Measurements from ENCODE around the gene GULP1.
"Not testable (repeated sequence)": the region's sequence is repeated elsewhere in the genome, so short reads cannot be mapped to it uniquely, and the experiment has no call there.

The GULP1 gene

GRCh38 chr2:188291142-188291616, 495 bp upstream of the GULP1 start:
- peak overlapping the region; percentile 80 to 88 for H3K27ac ChIP-seq (ENCODE audit: low read depth in 2 of 2, low read length in 2 of 2)
- peak overlapping the region; percentile 68 to 80 for H3K9ac ChIP-seq (ENCODE audit: low read depth in 1 of 2, low read length in 2 of 2)
- H3K4me3 ChIP-seq (ENCODE audit: low read length in 2 of 2) = peak overlapping the region; percentile 75 to 83
- peaks cover 5 to 11% of the 10 kb centered on the region in 2 donors for H3K4me1 ChIP-seq (ENCODE audit: control insufficient read depth in 2 of 2, insufficient read depth in 2 of 2, low read length in 2 of 2)
- no peaks in the 10 kb centered on the region for H3K9me3 ChIP-seq (ENCODE audit: control insufficient read depth in 2 of 2, low read length in 2 of 2)
- no peaks in the 10 kb centered on the region for H3K36me3 ChIP-seq (ENCODE audit: control insufficient read depth in 2 of 2, insufficient read depth in 2 of 2, low read length in 2 of 2)
- H3K27me3 ChIP-seq (ENCODE audit: control insufficient read depth in 2 of 2, insufficient read depth in 2 of 2, low read length in 2 of 2) = peaks cover 9 to 11% of the 10 kb centered on the region in 2 donors

- H3K9me3 ChIP-seq (ENCODE audit: control insufficient read depth in 2 of 2, low read length in 2 of 2) = no peaks in the 10 kb centered on the region
- H3K27me3 ChIP-seq (ENCODE audit: control insufficient read depth in 2 of 2, insufficient read depth in 2 of 2, low read length in 2 of 2) = peaks cover 9 to 11% of the 10 kb centered on the region in 2 donors
- peaks cover 5 to 11% of the 10 kb centered on the region in 2 donors for H3K4me1 ChIP-seq (ENCODE audit: control insufficient read depth in 2 of 2, insufficient read depth in 2 of 2, low read length in 2 of 2)
- peak overlapping the region; percentile 68 to 80 for H3K9ac ChIP-seq (ENCODE audit: low read depth in 1 of 2, low read length in 2 of 2)
- H3K36me3 ChIP-seq (ENCODE audit: control insufficient read depth in 2 of 2, insufficient read depth in 2 of 2, low read length in 2 of 2) = no peaks in the 10 kb centered on the region
- peak overlapping the region; percentile 80 to 88 for H3K27ac ChIP-seq (ENCODE audit: low read depth in 2 of 2, low read length in 2 of 2)
- peak overlapping the region; percentile 75 to 83 for H3K4me3 ChIP-seq (ENCODE audit: low read length in 2 of 2)
Observed at GRCh38 chr2:188292348-188293239, 920 bp downstream of the GULP1 start.

- Histone ChIP-seq H3K36me3 (ENCODE audit: control insufficient read depth in 2 of 2, insufficient read depth in 2 of 2, low read length in 2 of 2) (no peaks in the 10 kb centered on the region), H3K27me3 (ENCODE audit: control insufficient read depth in 2 of 2, insufficient read depth in 2 of 2, low read length in 2 of 2) (peaks cover 5 to 11% of the 10 kb centered on the region in 2 donors), H3K4me3 (ENCODE audit: low read length in 2 of 2) (peak overlapping the region; percentile 75 to 83), H3K9ac (ENCODE audit: low read depth in 1 of 2, low read length in 2 of 2) (peak overlapping the region; percentile 9 to 37), H3K9me3 (ENCODE audit: control insufficient read depth in 2 of 2, low read length in 2 of 2) (no peaks in the 10 kb centered on the region), H3K4me1 (ENCODE audit: control insufficient read depth in 2 of 2, insufficient read depth in 2 of 2, low read length in 2 of 2) (peaks cover 5 to 11% of the 10 kb centered on the region in 2 donors), H3K27ac (ENCODE audit: low read depth in 2 of 2, low read length in 2 of 2) (peak overlapping the region; percentile 19 to 88)
Observed at GRCh38 chr2:188293601-188294351, 2.1 kb downstream of the GULP1 start.

DNA sequence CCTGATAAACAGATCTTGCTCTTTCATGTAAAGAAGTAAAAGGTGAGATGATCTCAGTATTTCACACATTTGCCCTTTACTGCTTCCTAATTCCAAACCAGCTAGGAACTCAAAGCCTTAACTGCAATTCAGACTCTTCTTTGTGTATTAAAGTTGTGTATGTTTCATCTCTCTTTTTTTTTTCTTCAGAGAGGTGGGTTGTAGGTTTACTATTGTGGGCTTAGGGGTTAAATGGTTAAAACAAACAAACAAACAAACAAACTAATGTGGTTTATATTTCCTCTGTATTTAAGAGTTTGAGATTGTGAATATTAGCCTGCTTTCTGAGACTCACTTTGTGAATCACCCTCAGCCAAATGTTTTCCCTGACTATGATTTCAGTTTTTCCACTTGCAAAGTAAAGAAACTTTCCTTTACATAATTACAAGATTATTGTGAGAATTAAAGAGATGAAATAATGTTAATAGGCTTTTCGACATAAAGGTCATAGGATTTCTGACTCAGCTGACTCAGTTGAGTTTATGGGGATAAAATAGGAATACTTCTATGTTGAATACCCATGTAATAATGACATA, 2.8 kb downstream of the GULP1 start:
- H3K4me3 ChIP-seq (ENCODE audit: low read length in 2 of 2) = peak overlapping the region; percentile 38 to 83
- H3K9me3 ChIP-seq (ENCODE audit: control insufficient read depth in 2 of 2, low read length in 2 of 2) = no peaks in the 10 kb centered on the region
- H3K4me1 ChIP-seq (ENCODE audit: control insufficient read depth in 2 of 2, insufficient read depth in 2 of 2, low read length in 2 of 2) = peaks cover 5 to 11% of the 10 kb centered on the region in 2 donors
- peaks cover 5 to 11% of the 10 kb centered on the region in 2 donors for H3K27me3 ChIP-seq (ENCODE audit: control insufficient read depth in 2 of 2, insufficient read depth in 2 of 2, low read length in 2 of 2)
- H3K27ac ChIP-seq (ENCODE audit: low read depth in 2 of 2, low read length in 2 of 2) = peak overlapping the region in 1 of 2 donors; percentile 19
- peak overlapping the region in 1 of 2 donors; percentile 37 for H3K9ac ChIP-seq (ENCODE audit: low read depth in 1 of 2, low read length in 2 of 2)
- H3K36me3 ChIP-seq (ENCODE audit: control insufficient read depth in 2 of 2, insufficient read depth in 2 of 2, low read length in 2 of 2) = no peaks in the 10 kb centered on the region

DNA sequence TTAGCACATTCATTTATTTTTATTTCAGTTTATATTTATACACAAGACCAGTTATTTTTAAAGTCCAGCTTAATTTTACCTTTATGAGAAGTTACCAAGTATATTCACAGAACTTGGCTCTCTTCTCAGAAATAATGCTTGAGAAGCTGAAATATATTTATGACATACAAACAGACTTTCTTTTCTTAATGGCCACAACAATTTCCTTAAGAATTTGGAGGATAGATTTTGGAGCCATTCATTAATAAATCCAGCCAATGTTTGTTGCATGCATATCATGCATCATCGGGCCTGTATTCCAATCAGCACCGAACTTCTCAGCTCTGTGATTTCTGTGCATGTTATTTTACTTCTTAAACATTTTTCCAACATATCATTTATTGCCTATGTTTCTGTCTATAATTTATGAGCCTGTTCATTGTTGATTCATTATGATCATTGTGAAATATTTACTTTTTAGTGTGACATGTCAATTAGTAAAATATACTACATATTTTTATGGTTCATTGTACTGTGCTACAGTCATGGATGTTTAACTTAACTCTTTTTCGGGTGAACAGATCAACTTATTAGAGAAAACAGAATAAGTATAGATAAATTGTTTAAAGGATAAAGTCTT, 3.5 kb downstream of the GULP1 start:
- no peak overlapping the region for H3K4me3 ChIP-seq (ENCODE audit: low read length in 2 of 2)
- no peak overlapping the region for H3K9ac ChIP-seq (ENCODE audit: low read depth in 1 of 2, low read length in 2 of 2)
- no peaks in the 10 kb centered on the region for H3K36me3 ChIP-seq (ENCODE audit: control insufficient read depth in 2 of 2, insufficient read depth in 2 of 2, low read length in 2 of 2)
- peaks cover 5 to 11% of the 10 kb centered on the region in 2 donors for H3K27me3 ChIP-seq (ENCODE audit: control insufficient read depth in 2 of 2, insufficient read depth in 2 of 2, low read length in 2 of 2)
- H3K9me3 ChIP-seq (ENCODE audit: control insufficient read depth in 2 of 2, low read length in 2 of 2) = no peaks in the 10 kb centered on the region
- H3K27ac ChIP-seq (ENCODE audit: low read depth in 2 of 2, low read length in 2 of 2) = no peak overlapping the region
- H3K4me1 ChIP-seq (ENCODE audit: control insufficient read depth in 2 of 2, insufficient read depth in 2 of 2, low read length in 2 of 2) = peaks cover 5 to 11% of the 10 kb centered on the region in 2 donors

GRCh38 chr2:188297978-188298377, 6.3 kb downstream of the GULP1 start:
- no peaks in the 10 kb centered on the region for H3K36me3 ChIP-seq (ENCODE audit: control insufficient read depth in 2 of 2, insufficient read depth in 2 of 2, low read length in 2 of 2)
- H3K27me3 ChIP-seq (ENCODE audit: control insufficient read depth in 2 of 2, insufficient read depth in 2 of 2, low read length in 2 of 2) = peaks cover 0 to 3% of the 10 kb centered on the region in 2 donors
- no peaks in the 10 kb centered on the region for H3K9me3 ChIP-seq (ENCODE audit: control insufficient read depth in 2 of 2, low read length in 2 of 2)
- H3K9ac ChIP-seq (ENCODE audit: low read depth in 1 of 2, low read length in 2 of 2) = no peak overlapping the region
- H3K4me1 ChIP-seq (ENCODE audit: control insufficient read depth in 2 of 2, insufficient read depth in 2 of 2, low read length in 2 of 2) = peaks cover 0 to 7% of the 10 kb centered on the region in 2 donors
- H3K4me3 ChIP-seq (ENCODE audit: low read length in 2 of 2) = no peak overlapping the region
- H3K27ac ChIP-seq (ENCODE audit: low read depth in 2 of 2, low read length in 2 of 2) = no peak overlapping the region

GRCh38 chr2:188298937-188299371, 7.3 kb downstream of the GULP1 start:
- H3K27ac ChIP-seq (ENCODE audit: low read depth in 2 of 2, low read length in 2 of 2) = not testable (repeated sequence)

GRCh38 chr2:188303363-188304031, 11.8 kb downstream of the GULP1 start:
- H3K36me3 ChIP-seq (ENCODE audit: control insufficient read depth in 2 of 2, insufficient read depth in 2 of 2, low read length in 2 of 2) = no peaks in the 10 kb centered on the region
- H3K4me3 ChIP-seq (ENCODE audit: low read length in 2 of 2) = no peak overlapping the region
- H3K27me3 ChIP-seq (ENCODE audit: control insufficient read depth in 2 of 2, insufficient read depth in 2 of 2, low read length in 2 of 2) = no peaks in the 10 kb centered on the region
- no peaks in the 10 kb centered on the region for H3K9me3 ChIP-seq (ENCODE audit: control insufficient read depth in 2 of 2, low read length in 2 of 2)
- no peak overlapping the region for H3K9ac ChIP-seq (ENCODE audit: low read depth in 1 of 2, low read length in 2 of 2)
- H3K27ac ChIP-seq (ENCODE audit: low read depth in 2 of 2, low read length in 2 of 2) = no peak overlapping the region
- H3K4me1 ChIP-seq (ENCODE audit: control insufficient read depth in 2 of 2, insufficient read depth in 2 of 2, low read length in 2 of 2) = no peaks in the 10 kb centered on the region

More at GRCh38 chr2:188298937-188299371, 7.3 kb downstream of the GULP1 start:
- not testable (repeated sequence) for H3K9ac ChIP-seq (ENCODE audit: low read depth in 1 of 2, low read length in 2 of 2); H3K36me3 ChIP-seq (ENCODE audit: control insufficient read depth in 2 of 2, insufficient read depth in 2 of 2, low read length in 2 of 2); H3K9me3 ChIP-seq (ENCODE audit: control insufficient read depth in 2 of 2, low read length in 2 of 2); H3K27me3 ChIP-seq (ENCODE audit: control insufficient read depth in 2 of 2, insufficient read depth in 2 of 2, low read length in 2 of 2); H3K4me1 ChIP-seq (ENCODE audit: control insufficient read depth in 2 of 2, insufficient read depth in 2 of 2, low read length in 2 of 2); H3K4me3 ChIP-seq (ENCODE audit: low read length in 2 of 2)

DNA sequence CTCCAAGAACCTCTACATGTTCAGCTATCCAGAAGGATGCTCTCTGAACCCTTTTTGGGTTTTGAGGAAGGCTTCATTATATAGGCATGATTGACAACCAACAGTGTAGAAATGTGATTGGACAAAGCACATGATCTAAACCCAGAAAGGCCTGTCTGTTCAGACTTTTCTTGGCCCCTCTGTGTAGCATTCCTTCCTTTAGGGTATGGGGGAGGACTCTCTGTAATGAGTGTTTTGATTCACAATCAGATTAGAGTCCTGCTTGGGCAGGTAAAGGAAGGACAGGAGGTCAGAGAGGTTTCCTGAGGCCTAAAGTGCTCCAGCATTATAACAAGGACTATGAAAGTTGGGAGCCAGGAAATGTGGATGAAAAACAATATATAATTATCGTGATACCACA, 13.6 kb downstream of the GULP1 start:
- Histone ChIP-seq H3K27ac (ENCODE audit: low read depth in 2 of 2, low read length in 2 of 2) (no peak overlapping the region), H3K4me3 (ENCODE audit: low read length in 2 of 2) (no peak overlapping the region), H3K9ac (ENCODE audit: low read depth in 1 of 2, low read length in 2 of 2) (no peak overlapping the region), H3K4me1 (ENCODE audit: control insufficient read depth in 2 of 2, insufficient read depth in 2 of 2, low read length in 2 of 2) (no peaks in the 10 kb centered on the region), H3K27me3 (ENCODE audit: control insufficient read depth in 2 of 2, insufficient read depth in 2 of 2, low read length in 2 of 2) (no peaks in the 10 kb centered on the region), H3K36me3 (ENCODE audit: control insufficient read depth in 2 of 2, insufficient read depth in 2 of 2, low read length in 2 of 2) (no peaks in the 10 kb centered on the region), H3K9me3 (ENCODE audit: control insufficient read depth in 2 of 2, low read length in 2 of 2) (no peaks in the 10 kb centered on the region)
